NCI-H748 treated with DMSO at 0.1 percent for 48 hours (cell line): ENCODE results near the gene NF1.
A peak's percentile ranks its signal among the peaks of the same experiment; 100 is the strongest.
"Not testable (repeated sequence)": the region's sequence is repeated elsewhere in the genome, so short reads cannot be mapped to it uniquely, and the experiment has no call there.

Experiments
- DNase-seq: peaks from one replicate; lab custom pipeline; 2025; lab: John Stamatoyannopoulos, UW

The NF1 gene

GRCh38 chr17:31261601-31262000, 166.8 kb downstream of the NF1 start:
- no peak for DNase-seq

- not testable (repeated sequence) for DNase-seq
Observed at GRCh38 chr17:31262923-31263322, 168.1 kb downstream of the NF1 start.

DNA sequence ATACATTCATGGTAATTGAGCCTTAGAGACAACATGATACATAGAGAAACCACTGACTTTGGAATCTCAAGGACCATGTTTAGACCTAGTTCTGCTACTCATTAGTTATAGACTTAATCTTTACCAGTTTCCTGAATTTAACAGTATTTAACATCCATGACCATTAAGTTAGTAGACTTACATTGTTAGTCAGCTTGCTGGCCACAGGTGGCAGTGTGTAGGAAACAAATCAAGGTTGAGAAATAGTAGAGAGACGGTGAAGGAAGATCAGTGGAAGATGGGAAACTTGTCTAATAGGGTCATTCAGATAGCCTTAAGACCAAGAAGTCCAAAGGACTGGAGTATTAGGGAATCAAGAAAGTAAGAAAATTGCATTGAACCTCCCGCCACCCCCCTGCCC, 171.3 kb downstream of the NF1 start:
- DNase-seq = no peak

- DNase-seq = no peak
Observed at GRCh38 chr17:31269036-31269577, 174.3 kb downstream of the NF1 start.

GRCh38 chr17:31269578-31269983, 174.8 kb downstream of the NF1 start:
- DNase-seq = no peak

DNA sequence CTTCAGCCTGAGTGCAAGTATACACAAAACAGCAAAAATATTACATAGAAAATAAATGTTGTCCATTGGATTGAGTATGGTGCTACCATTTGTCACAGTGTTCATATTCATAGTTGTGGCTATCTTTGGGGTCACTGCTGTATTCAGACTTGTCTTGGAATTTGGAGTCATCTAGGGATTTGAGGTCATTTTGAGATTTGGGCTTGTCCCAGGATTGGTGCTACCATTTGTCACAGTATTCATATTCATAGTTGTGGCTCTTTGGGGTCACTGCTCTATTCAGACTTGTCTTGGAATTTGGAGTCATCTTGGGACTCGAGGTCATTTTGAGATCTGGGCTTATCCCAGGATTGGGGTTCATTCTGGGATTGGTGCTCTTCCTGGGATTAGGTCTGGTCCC, 177.5 kb downstream of the NF1 start:
- no peak for DNase-seq

- no peak for DNase-seq
Observed at GRCh38 chr17:31272803-31273202, 178.0 kb downstream of the NF1 start.

- no peak for DNase-seq
Observed at GRCh38 chr17:31273516-31273915, 178.7 kb downstream of the NF1 start.

GRCh38 chr17:31274252-31274651, 179.5 kb downstream of the NF1 start:
- peak; percentile 55 for DNase-seq

DNA sequence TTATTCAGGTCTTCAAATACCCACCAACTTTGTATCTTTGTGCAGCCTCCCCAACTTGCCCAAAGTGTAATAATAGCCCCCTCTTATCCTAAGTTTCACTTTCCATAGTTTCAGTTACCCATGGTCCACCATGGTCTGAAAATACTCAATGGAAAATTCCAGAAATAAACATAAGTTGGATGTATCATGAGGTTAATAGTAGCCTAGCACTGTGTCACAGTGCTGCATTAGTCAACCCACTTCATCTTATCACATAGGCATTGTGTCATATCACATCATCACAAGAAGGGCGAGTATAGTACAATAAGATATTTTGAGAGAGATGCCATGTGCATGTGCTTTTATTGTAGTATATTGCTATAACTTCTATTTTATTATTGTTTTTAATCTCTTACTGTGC, 180.3 kb downstream of the NF1 start:
- no peak for DNase-seq

DNA sequence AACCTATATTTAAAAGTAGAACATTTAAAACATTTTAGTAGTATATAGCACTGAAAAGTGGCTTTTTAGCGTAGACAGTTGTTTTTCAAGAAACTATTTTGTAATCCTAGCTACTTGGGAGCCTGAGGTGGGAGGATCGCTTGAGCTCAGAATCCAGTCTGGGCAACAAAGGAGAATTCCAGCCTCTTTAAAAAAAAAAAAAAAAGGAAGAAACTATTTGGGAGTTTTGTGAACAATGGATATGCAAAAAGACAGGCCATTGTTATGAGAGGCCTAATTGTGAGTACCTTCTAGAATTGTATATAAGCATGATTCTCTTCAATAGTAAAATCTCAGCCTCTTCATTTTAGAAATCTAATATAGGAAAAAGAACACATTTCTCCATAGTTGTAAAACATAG, 184.6 kb downstream of the NF1 start:
- no peak for DNase-seq

DNA sequence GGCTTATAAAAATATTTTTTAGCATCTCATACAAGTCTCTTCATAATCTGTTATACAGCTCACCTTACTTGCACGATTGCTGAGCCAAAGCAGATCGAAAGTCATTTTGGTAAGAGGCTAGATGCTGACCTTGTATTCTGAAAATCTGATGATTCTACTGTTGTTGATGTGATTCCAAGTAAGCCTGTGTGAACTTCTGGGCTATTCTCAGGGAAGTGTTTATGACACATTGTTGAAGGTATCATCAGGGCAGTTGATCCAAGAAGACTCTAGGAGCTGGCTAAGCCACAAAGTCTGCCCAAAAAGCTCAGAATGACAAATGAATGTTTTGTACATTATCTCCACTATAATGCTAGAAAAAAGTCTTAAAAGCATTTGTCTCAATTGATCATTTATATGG, 186.3 kb downstream of the NF1 start:
- DNase-seq = no peak

GRCh38 chr17:31283841-31284240, 189.1 kb downstream of the NF1 start:
- DNase-seq = no peak

- no peak for DNase-seq
Observed at GRCh38 chr17:31286587-31286986, 191.8 kb downstream of the NF1 start.

GRCh38 chr17:31287932-31288331, 193.2 kb downstream of the NF1 start:
- not testable (repeated sequence) for DNase-seq

DNA sequence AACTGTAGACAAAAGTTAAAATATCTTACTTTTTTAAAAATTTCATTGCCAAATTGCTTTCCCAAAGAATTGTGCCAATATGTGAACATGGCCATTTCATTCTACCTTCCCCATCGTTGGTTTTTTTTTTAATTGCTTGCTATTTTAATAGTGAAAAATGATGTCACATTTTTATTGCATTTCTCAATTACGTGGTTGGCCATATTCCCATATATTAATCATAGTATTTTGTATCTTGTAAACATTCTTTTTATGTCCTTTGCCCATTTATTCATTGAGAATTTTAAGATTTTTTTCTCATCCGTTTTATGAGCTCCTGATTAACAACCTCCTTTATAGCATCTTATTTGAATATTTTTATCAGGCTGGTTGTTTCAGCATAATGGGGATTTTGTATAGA, 195.0 kb downstream of the NF1 start:
- no peak for DNase-seq

DNA sequence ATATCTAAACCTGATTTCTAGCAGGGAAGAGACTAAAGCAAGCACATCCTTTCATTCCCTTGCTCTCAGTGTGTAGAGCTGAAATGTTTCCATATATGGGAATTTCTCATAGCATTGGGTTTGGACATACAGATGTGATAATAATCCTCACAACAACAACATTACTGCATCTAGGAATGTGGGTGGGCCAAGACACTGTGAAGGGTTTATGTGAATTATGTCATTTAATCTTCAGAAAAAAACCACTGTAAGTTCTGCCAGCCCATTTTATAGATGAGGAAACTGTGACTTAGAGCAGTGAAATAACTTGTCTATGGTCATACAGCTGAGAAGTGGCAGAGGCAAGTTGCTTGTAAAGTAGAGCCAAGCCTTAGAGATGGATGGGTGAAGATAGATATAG, 197.0 kb downstream of the NF1 start:
- no peak for DNase-seq

GRCh38 chr17:31293581-31293980, 198.8 kb downstream of the NF1 start:
- DNase-seq = no peak

- DNase-seq = no peak
Observed at GRCh38 chr17:31294231-31294630, 199.5 kb downstream of the NF1 start.

DNA sequence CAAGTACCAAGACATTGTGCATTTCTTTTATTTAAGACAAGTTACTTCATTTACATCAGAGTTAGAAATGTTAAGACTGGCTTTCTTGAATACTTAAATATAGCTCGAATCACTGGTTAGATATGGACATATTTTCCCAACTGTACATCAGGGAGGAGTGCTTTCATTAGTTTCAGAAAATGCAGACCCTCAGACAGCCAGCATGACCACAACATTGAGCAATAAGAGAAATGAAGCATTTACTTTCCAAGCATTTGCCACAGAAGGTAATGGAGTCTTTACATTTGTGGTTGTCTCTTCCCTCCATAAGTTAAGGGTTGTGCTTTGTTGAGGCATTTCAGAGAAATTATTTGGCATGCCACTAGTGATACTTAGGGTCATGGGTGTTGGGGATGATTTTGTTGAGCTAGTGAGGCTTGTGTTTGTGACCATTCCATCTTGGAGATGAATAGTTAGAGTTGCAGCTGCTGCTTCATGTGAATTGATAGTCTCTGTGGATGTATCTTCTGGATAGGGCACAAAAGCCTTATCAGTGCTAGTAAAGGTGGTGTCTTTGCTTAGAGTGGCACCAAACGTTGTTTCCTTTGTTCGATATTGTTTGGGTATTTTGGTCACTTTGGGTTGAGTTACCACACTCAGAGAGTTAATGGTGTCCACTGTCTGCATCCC, 200.2 kb downstream of the NF1 start:
- no peak for DNase-seq

DNA sequence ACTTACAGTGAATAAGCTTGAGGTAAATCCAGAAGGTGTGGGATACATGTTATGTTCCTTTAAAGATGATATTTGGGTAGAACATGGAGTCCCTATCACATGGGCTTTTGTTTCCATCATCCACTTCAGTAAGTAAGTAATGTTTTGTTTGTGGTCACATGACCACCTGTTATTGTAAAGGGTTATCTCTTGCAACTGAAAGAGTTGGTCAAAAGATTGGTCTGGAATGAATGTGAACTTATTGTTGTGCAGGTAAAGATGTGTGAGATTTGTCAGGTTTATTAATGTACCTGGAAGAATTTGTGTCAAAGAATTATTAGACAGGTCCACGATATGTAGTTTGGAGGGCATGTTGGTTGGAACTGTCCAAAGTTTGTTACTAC, 200.7 kb downstream of the NF1 start:
- DNase-seq = no peak

DNA sequence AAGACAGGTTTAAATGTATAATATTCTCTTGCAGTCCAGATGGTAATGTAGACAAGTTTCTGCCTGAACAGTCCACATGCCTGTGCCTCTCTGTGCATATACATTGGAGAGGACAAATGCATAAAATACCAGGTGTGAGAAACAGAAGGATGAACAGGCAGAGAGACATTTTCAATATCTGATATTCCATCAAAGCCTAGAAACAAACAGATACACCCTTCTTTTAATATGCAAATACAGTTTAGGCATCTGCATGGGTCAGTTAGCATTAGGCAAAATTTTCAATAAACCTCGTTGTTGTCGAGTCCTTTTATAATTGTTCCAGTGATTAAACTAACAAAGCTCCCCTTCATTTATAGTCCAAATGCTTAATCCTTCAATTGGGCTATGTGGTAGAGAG, 201.4 kb downstream of the NF1 start:
- DNase-seq = no peak

DNA sequence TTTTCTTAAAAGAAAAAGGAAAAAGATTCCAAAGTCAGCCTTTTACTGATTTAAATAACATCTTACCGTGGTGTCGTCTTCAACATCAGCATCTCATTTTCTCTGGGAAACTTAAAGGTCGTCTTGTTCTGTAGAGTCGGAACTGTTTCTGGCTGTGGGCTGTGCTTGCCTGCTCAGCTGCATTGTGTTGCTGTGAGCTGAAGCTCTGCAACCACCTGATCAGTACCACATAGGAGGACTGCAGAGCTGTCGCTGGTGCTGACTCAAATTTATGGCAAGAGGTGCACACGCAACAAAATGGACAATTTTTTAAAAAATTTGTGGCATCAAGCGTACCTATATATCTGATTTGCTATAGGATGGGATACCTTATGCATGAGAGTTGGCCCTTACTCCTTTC, 202.3 kb downstream of the NF1 start, which contains the start of gene OMG:
OMG (minus strand) TSS at position 150 of the 400 bp plus-strand sequence. CDS start 908 bp downstream, outside the sequence.
- no peak for DNase-seq

DNA sequence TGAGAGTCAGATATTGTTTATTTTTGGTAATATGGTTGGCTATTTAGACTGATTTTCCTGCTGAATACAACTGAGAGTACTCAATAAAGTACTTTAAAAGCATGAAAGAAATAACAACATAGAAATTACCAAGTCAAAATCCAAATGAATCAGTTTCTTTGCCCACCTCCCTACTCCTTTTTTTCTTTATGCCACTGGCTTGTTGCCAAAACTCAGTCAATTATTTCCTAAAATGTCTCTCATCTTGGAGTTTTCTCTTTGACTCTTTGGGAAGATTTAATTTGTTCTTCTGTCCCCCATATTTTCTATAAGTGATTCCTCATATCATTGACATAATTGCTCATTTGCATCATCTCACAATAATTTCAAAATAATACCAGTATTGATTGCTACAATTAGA, 204.8 kb downstream of the NF1 start:
- DNase-seq = no peak
